ENCODE results near the gene PCDHGB5.
"Not testable (repeated sequence)": the region's sequence is repeated elsewhere in the genome, so short reads cannot be mapped to it uniquely, and the experiment has no call there.

Gene PCDHGB5

GRCh38 chr5:141397756-141398551 lies at the start of gene PCDHGB5:
PCDHGB5 (plus strand) TSS chr5:141397947; CDS start chr5:141398128, 181 bp downstream.
- peak; percentile 46 for DNase-seq

- peak; percentile 34 for DNase-seq
Measured at GRCh38 chr5:141349917-141350619, 47.7 kb upstream of the PCDHGB5 start, which contains the start of gene PCDHGB1. PCDHGB1 (plus strand) TSS chr5:141350099; CDS start chr5:141350261, 162 bp downstream.

GRCh38 chr5:141351591-141351990 lies 46.2 kb upstream of the PCDHGB5 start:
- DNase-seq: no peak

- no peak for DNase-seq
Measured at GRCh38 chr5:141354900-141355469, 42.8 kb upstream of the PCDHGB5 start, which contains the start of gene PCDHGA4. PCDHGA4 (plus strand) TSS chr5:141355021; CDS start chr5:141355108, 87 bp downstream.

- DNase-seq: no peak
Measured at GRCh38 chr5:141355641-141356040, 42.1 kb upstream of the PCDHGB5 start.

GRCh38 chr5:141356133-141356532 lies 41.6 kb upstream of the PCDHGB5 start:
- DNase-seq: no peak

- no peak for DNase-seq
Measured at GRCh38 chr5:141356950-141357349, 40.8 kb upstream of the PCDHGB5 start.

GRCh38 chr5:141359790-141360426 lies 37.8 kb upstream of the PCDHGB5 start, which contains the start of gene PCDHGB2:
PCDHGB2 (plus strand) TSS chr5:141359994; CDS start chr5:141360136, 142 bp downstream.
- DNase-seq: peak; percentile 3

- no peak for DNase-seq
Measured at GRCh38 chr5:141360685-141361084, 37.1 kb upstream of the PCDHGB5 start.

- DNase-seq: no peak
Measured at GRCh38 chr5:141362719-141363118, 35.0 kb upstream of the PCDHGB5 start.

GRCh38 chr5:141363952-141364660 lies 33.6 kb upstream of the PCDHGB5 start, which contains the start of gene PCDHGA5:
PCDHGA5 (plus strand) TSS chr5:141364162; CDS start chr5:141364331, 169 bp downstream.
- DNase-seq: no peak

- no peak for DNase-seq
Measured at GRCh38 chr5:141366016-141366896, 31.5 kb upstream of the PCDHGB5 start.

- peak; percentile 42 for DNase-seq
Measured at GRCh38 chr5:141369994-141370848, 27.5 kb upstream of the PCDHGB5 start, which contains the start of gene PCDHGB3. PCDHGB3 (plus strand) TSS chr5:141370242; CDS start chr5:141370395, 153 bp downstream.

- DNase-seq: no peak
Measured at GRCh38 chr5:141371572-141372475, 25.9 kb upstream of the PCDHGB5 start.

- no peak for DNase-seq
Measured at GRCh38 chr5:141373673-141374317, 24.0 kb upstream of the PCDHGB5 start, which contains the start of gene PCDHGA6. PCDHGA6 (plus strand) TSS chr5:141373891; CDS start chr5:141374084, 193 bp downstream.

GRCh38 chr5:141374627-141375026 lies 23.1 kb upstream of the PCDHGB5 start:
- DNase-seq: no peak

- DNase-seq: not testable (repeated sequence)
Measured at GRCh38 chr5:141375444-141376155, 22.1 kb upstream of the PCDHGB5 start.

Data from CD4-positive, alpha-beta T cell treated with Interleukin-6 for 4 hours (primary cell).